Glomerular visceral epithelial cell (primary cell): Measurements from ENCODE around the gene ACVR2A.
A peak's percentile ranks its signal among the peaks of the same experiment; 100 is the strongest.

ENCODE experiments used
- DNase-seq: peaks from one replicate; pipeline ENCODE4 v3.0.0-alpha.2; 2016; ENCODE audit errors: extremely low spot score

The ACVR2A gene

DNA sequence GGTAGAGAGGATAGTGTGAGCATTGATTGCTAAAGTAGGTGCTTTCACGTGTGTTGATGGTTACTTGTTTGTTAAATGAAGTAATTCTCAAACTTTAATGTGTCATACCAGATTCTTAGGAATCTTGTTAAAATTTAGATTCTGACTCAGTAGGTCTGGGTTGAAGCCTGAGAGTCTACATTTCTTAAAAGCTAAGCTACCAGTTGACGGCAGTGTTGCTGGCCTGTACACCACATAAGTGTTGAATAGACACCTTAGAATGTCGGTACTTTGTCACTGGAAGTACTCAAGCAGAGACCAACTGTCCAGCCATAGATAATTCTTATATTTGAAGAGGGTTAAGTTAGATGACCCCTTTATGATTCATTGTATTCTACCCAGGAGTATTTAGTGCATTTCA, 79.8 kb downstream of the ACVR2A start:
- DNase-seq, result no peak

DNA sequence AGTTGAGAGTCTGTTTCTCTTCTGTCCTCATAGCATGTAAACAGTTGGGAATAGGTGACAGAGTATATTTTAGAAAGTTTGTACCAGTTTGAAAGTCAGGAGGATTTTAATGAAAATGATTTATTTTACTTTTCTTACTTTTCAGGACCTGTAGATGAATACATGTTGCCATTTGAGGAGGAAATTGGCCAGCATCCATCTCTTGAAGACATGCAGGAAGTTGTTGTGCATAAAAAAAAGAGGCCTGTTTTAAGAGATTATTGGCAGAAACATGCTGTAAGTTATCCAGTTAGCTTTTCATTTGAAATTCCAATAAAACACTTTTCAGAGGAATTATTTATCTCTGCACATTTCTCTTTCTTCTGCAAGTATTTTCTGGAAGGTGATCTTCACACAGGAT, 81.1 kb downstream of the ACVR2A start:
- DNase-seq, result no peak

DNA sequence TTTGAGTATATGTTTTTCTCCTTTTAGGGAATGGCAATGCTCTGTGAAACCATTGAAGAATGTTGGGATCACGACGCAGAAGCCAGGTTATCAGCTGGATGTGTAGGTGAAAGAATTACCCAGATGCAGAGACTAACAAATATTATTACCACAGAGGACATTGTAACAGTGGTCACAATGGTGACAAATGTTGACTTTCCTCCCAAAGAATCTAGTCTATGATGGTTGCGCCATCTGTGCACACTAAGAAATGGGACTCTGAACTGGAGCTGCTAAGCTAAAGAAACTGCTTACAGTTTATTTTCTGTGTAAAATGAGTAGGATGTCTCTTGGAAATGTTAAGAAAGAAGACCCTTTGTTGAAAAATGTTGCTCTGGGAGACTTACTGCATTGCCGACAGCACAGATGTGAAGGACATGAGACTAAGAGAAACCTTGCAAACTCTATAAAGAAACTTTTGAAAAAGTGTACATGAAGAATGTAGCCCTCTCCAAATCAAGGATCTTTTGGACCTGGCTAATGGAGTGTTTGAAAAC, 82.3 kb downstream of the ACVR2A start:
- no peak for DNase-seq

GRCh38 chr2:147933931-147934330, 89.1 kb downstream of the ACVR2A start:
- DNase-seq, result no peak

DNA sequence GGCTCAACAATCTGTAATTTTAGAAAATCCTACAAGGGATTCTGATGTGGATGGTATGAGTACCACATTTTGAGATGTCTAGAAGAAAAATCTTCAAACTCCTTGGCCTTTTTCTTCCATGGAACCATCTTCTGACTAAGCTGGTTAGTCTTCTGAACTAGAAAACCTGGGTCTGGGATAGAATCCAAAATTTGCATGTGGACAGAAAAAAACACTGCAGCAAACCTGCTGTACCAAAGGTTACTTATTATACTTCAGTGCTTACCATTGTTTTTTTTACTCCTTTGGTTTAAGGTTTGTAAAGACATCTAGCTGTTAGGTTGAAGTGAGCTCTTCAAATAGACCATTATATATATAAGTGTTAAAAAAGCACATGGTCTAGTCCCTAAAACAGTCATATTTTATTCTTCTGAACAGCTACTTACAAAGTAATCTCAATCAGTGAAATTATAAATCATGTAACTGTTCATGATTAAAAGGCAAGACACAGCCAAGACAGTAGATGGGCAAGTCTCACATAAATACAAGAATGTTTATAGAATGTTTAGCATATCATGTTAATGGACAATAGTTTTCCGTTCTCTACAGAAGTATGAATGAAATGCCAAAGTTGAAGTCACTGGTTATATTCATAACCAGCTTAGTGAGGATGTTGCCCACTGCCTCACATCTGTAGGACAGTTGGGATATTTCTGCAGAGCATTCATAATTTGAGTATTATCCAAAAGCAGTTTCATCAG, 90.2 kb downstream of the ACVR2A start:
- no peak for DNase-seq

GRCh38 chr2:147937744-147938349, 93.0 kb downstream of the ACVR2A start:
- DNase-seq, result peak; percentile 26

GRCh38 chr2:147939313-147939712, 94.5 kb downstream of the ACVR2A start:
- no peak for DNase-seq

DNA sequence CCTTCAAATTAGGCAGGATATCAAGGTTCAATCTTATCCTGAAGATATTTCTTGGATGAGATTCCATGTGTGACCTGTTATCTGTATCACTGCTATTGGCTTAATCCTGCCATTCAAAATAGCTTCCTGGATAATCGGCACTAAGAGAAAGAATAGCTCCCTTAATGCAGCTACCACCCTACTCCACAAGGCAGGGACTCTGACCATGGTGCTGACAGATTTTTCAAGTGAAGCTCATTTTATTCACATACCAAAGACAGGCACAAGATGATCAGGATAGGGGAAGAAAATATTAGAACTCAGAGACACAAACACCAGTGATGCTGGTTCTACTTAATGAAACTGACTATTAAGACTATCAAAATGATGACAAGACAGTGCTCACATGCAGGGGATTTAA, 100.8 kb downstream of the ACVR2A start:
- DNase-seq, result no peak

DNA sequence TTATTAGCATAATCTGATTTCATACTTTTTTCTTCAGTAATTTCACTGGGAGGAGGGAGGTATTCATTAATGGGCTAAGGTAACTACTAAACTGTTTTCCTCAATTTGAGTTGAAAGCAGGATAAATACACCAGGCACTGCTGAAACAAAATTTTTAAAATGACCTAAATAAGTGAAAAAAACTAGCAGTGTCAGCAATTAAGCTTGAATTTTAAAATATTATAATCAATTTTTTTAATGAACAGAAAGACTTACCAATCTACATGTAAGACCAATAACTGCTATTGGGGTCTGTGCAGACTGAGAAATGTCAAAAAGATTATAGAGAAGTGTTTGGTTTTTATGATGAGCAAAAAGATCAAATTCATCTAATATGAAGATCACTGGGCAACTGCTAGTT, 107.3 kb downstream of the ACVR2A start:
- DNase-seq, result no peak

DNA sequence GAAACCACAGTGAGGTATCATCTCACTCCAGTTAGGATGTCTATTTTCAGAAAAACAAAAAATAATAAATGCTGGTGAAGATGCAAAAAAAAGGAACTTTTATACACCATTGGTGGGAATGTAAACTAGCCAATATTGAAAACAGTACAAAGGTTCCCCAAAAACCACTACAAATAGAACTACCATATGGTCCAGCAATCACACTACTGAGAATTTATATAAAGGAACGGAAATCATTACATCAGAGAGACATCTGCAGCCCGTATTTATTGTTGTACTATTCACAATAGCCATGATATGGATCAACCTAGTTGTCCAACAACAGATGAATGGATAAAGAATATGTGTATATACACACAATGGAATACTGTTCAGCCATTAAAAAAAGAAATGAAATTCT, 123.7 kb downstream of the ACVR2A start:
- DNase-seq, result no peak

DNA sequence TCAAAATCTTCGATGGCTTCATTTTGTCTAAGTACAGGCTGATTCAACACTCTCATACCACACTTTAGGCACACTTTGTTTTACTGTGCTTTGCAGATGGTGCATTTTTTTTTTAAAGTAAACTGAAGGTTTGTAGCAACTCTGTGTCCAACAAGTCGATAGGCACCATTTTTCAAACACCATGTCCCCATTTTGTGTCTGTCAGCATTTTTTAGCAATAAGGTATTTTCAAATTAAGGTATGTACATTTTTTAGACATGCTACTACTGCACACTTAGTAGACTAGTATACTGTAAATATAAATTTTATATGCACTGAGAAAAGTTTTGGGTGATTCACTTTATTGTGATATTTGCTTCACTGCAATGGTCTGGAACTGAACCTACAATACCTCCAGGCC, 131.3 kb downstream of the ACVR2A start:
- DNase-seq, result no peak

DNA sequence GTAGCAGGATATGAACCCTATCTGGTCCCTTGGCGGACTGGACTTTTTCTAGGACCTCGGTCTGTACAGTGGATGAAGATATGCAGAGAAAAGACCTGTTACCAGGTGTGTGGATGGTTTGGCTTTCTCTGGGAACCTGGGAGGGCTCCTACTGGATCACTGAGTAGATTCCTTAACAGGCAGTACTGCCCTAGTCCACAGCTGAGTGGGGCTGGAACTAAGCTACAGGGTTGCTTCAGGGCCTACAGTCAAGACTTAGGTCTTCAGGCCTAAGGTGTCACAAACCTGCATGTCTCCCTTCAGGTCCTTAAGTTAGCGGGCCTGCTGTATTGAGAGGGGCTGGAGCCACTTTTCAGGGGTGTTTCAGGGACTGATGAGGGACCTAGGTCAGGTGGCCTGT, 132.8 kb downstream of the ACVR2A start:
- no peak for DNase-seq
